Ovary (tissue), 9 donors: Measurements from ENCODE around the gene HAPLN1. TPM values are rescaled to one million over a fixed set of nuclear protein-coding genes. Genes with fewer than 3 reads are reported as not detected.

ENCODE experiments used
- DNase-seq, 5 donors: peaks; one replicate each; pipeline ENCODE4 v3.0.0-alpha.2; 2019 to 2020
- H3K27ac ChIP-seq, 2 donors: fragments of 200-600 bp; one replicate each; pipeline versions ENCODE4 v1.5.1 to v1.8.0; 2019 to 2022
- H3K27me3 ChIP-seq: fragments of 200-600 bp; one replicate; pipeline ENCODE4 v1.8.0; 2022
- H3K36me3 ChIP-seq: fragments of 200-600 bp; sonication (generic); one replicate; pipeline ENCODE4 v1.5.1; 2019
- H3K4me1 ChIP-seq: one replicate; pipeline ENCODE4 v1.8.1; 2013; ENCODE audit warnings: mild to moderate bottlenecking, moderate library complexity; ENCODE audit not compliant: insufficient read depth
- H3K4me3 ChIP-seq: fragments of 200-600 bp; sonication (generic); one replicate; pipeline ENCODE4 v1.5.1; 2017
- H3K9me3 ChIP-seq, 2 donors: fragments of 200-600 bp in 1 of 2; sonication (generic) in 1 of 2; one replicate each; pipeline versions ENCODE4 v1.5.1 to v1.8.1; 2013 to 2019; ENCODE audit warnings: mild to moderate bottlenecking in 1 of 2, moderate library complexity in 1 of 2
- EP300 ChIP-seq: sonication (generic); formaldehyde crosslinking; IDR thresholded peaks from one replicate; pipeline ENCODE4 v1.6.1; 2017; ENCODE audit warnings: antibody characterized with exemption
- POLR2A ChIP-seq: fragments of 450-650 bp; IDR thresholded peaks from one replicate; pipeline ENCODE4 v1.6.1; 2017; ENCODE audit warnings: antibody characterized with exemption, mild to moderate bottlenecking, moderate library complexity
- WGBS, 3 donors: extraction: QIAGEN DNeasy Blood & Tissue Kit in 1 of 3; methylation state at CpG; one replicate each; pipeline versions ENCODE4 v1.1.5 to v1.1.7; 2013 to 2017; 5-methylcytosine and 5-hydroxymethylcytosine counted together
- intact Hi-C, 4 donors: fragments of 100-400 bp; cut with DNase I; formaldehyde crosslinking; loops; one replicate each; pipeline versions ENCODE4 v1.11.0 to v1.15.1; 2022 to 2023
- polyA plus RNA-seq, 2 donors: library from polyadenylated mRNA; stranded (reverse); fragments of 200-250 nt in 1 of 2; fragments of 350-450 nt in 1 of 2; fragmentation: Illumina TruSeq in 1 of 2; extraction: RNeasy Lipid Tissue Mini Kit (QIAGEN cat#74804) in 1 of 2; gene quantifications; one replicate each; pipeline ENCODE4 v1.2.3, GENCODE V29; 2013 to 2014
- total RNA-seq, 7 donors: library from RNA; depleted of rRNA in 2 of 7; stranded (reverse); fragments of >200 nt in 2 of 7; fragmentation: NEBNext Ultra II Directional in 3 of 7; extraction: Animal tissue kit (Norgen Biotek cat#: 25700) in 3 of 7; gene quantifications; one replicate each; pipeline versions ENCODE4 v1.1.0 to v1.2.4, GENCODE V29; 2016 to 2023
- TF ChIP-seq, protein P1 (sequence below), 3 donors: fragments of 450-650 bp in 2 of 3; fragments of 200-600 bp in 1 of 3; IDR thresholded peaks; one replicate each; pipeline versions ENCODE4 v1.5.1 to v1.8.0; 2016 to 2022; ENCODE audit warnings: antibody characterized with exemption in 3 of 3, mild to moderate bottlenecking in 1 of 3
- donor health status: DM: no; HTN: no; CAD: no; lungs with moderate emphysema.
- donor health status: DM: no; HTN: no; CAD: no.
- donor health status: Bipolar disorder and iron deficiency.
- donor health status: DM: yes; HTN: yes; CAD: no.
- donor health status: DM: no; HTN: no; CAD: no.
- donor health status: DM: yes; HTN: yes; CAD: no.

Gene HAPLN1
- total and polyA plus RNA-seq, 9 donors = 0.40 to 0.44 TPM; not detected in 7

DNA sequence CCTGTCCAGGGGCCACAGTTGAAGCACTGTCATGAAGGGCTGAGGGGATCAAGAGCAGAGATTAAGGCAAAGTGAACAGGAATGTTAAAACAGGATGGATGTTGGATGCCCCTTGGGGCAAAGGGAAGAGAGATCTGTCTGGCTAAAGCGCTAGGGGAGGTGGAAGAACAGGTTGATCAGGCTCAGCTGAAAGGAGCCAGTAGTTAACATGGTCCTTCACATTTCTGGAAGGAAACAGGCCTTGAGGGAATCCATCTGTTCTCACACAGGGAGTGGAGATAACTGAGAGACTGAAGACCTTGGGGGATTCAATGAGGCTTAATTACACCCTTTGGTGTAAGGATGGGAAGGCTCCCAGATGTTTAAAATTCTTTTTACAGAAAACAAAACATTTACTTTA lies 5.8 kb downstream of the HAPLN1 start:
- Histone ChIP-seq H3K27ac (no peak overlapping the region), H3K36me3 (no peaks in the 10 kb centered on the region), H3K4me3 (no peak overlapping the region), H3K27me3 (no peaks in the 10 kb centered on the region), H3K4me1 (no peaks in the 10 kb centered on the region), H3K9me3 (no peaks in the 10 kb centered on the region)
- intact Hi-C loops = no loop called here
- DNase-seq = no peak
- TF ChIP-seq POLR2A (no peak), EP300 (no peak)
- TF ChIP-seq, protein P1, sequence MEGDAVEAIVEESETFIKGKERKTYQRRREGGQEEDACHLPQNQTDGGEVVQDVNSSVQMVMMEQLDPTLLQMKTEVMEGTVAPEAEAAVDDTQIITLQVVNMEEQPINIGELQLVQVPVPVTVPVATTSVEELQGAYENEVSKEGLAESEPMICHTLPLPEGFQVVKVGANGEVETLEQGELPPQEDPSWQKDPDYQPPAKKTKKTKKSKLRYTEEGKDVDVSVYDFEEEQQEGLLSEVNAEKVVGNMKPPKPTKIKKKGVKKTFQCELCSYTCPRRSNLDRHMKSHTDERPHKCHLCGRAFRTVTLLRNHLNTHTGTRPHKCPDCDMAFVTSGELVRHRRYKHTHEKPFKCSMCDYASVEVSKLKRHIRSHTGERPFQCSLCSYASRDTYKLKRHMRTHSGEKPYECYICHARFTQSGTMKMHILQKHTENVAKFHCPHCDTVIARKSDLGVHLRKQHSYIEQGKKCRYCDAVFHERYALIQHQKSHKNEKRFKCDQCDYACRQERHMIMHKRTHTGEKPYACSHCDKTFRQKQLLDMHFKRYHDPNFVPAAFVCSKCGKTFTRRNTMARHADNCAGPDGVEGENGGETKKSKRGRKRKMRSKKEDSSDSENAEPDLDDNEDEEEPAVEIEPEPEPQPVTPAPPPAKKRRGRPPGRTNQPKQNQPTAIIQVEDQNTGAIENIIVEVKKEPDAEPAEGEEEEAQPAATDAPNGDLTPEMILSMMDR (IDR thresholded peaks at IDR 0.05) = no peak
- 18 to 31% (median 29%) methylated on average over 1 of the region's 1 CpG for WGBS, 3 donors

DNA sequence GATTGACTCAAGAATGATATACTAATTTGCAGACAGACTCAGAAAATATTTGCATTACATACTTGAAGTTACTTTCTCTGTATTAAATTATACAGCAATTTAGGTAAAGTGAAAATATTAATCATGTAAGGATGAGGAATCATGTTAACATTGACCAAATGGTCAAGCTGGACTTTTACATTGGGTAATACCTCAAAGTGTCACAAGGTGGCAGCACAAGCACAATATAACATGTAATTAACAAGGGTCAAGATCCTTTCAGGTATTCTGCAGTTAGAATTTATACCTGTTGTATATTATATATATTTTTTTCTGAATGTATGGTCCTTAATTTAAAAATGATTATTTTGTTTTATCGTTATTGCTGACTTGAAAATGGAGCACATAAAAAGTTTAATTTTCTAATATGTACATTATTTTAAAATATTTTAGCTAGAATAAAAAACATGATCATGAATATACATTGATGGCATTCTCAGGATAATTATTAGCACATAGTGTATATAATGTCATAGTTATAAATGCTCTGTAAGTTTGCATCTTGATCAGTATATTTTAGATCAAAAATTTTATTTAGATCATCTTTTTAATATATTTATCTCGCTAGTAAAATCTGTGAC lies 8.6 kb downstream of the HAPLN1 start:
- 72 to 81% (median 77%) methylated on average over 2 of the region's 2 CpGs for WGBS, 3 donors
- no peaks in the 10 kb centered on the region for H3K4me1 ChIP-seq
- H3K27me3 ChIP-seq = no peaks in the 10 kb centered on the region
- intact Hi-C loops = no loop called here
- no peaks in the 10 kb centered on the region for H3K9me3 ChIP-seq
- H3K27ac ChIP-seq = no peak overlapping the region
- no peaks in the 10 kb centered on the region for H3K36me3 ChIP-seq
- H3K4me3 ChIP-seq = no peak overlapping the region
- TF ChIP-seq, protein P1 (IDR thresholded peaks at IDR 0.05) = peak in 1 of 3 donors; percentile 38
- no peak for TF ChIP-seq EP300
- TF ChIP-seq POLR2A = no peak
- DNase-seq = no peak

DNA sequence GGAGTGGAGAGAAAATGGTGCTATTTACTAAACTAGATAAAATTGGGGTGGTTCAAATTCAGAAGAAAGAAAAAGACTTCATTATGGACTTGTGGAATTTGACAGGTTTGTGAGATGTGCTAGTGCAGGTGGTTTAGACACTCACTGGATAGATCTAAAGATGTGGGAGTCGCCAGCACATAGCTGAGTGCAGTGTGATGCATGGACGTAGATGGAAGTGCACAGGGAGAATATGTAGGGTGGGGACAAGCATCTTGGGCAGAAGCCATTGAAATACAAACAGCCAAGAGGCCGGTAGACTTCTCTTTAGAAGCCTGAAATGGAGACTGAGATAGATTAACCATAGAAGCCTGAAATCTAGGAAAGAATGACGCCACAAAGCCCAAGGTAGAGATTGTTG lies 10.7 kb downstream of the HAPLN1 start:
- intact Hi-C loops = no loop called here
- WGBS, 3 donors = 75 to 88% (median 78%) methylated on average over 4 of the region's 4 CpGs
- Histone ChIP-seq H3K27ac (no peak overlapping the region), H3K4me3 (no peak overlapping the region), H3K27me3 (no peaks in the 10 kb centered on the region), H3K36me3 (no peaks in the 10 kb centered on the region), H3K4me1 (no peaks in the 10 kb centered on the region), H3K9me3 (no peaks in the 10 kb centered on the region)
- no peak for DNase-seq
- TF ChIP-seq POLR2A (no peak), EP300 (no peak)
- TF ChIP-seq, protein P1 (IDR thresholded peaks at IDR 0.05) = no peak

DNA sequence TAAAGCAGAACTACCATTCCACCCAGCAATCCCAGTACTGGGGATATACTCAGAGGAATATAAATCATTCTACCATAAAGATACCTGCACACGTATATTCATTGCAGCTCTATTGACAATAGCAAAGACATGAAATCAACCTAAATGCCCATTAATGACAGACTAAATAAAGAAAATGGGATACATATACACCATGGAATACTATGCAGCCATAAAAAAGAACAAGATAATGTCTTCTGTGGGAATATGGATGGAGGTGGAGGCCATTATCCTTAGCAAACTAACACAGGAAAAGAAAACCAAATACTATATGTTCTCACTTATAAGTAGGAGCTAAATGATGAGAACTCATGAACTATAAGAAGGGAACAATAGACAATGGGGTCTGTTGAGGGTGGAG lies 12.5 kb downstream of the HAPLN1 start:
- intact Hi-C loops = no loop called here
- WGBS, 3 donors = 93 to 97% (median 97%) methylated on average over 1 of the region's 1 CpG
- Histone ChIP-seq H3K4me3 (no peak overlapping the region), H3K27ac (no peak overlapping the region), H3K9me3 (no peaks in the 10 kb centered on the region), H3K36me3 (no peaks in the 10 kb centered on the region), H3K27me3 (no peaks in the 10 kb centered on the region), H3K4me1 (no peaks in the 10 kb centered on the region)
- TF ChIP-seq, protein P1 (IDR thresholded peaks at IDR 0.05) = no peak
- TF ChIP-seq EP300 (no peak), POLR2A (no peak)
- DNase-seq = no peak
